Measurements from ENCODE around the gene ACTL9. TPM values are rescaled to one million over a fixed set of nuclear protein-coding genes. Genes with fewer than 3 reads are reported as not detected.

The ACTL9 gene
- total RNA-seq, 1 experiment from 2014 or later = not detected

DNA sequence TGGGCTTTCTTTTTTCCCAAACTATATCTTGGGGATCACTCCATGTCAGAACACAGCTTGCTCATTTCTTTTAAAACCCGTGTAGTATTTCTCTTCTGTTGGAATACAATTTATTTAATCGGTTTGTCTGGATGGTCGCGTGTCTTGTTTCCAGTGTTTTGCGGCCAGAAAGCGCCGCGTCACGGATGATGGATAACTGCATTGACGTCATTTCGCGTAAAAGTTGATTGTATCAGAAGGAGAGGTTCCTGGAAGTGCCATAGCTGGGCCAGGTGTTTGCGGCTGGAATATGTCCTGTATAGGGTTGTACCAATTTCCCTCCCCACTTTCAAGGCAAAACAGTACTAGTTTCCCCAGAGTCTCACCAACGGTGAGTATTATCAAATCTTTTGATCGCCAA lies 9.7 kb downstream of the ACTL9 start:
- POLR2A ChIA-PET = interaction anchor here (0.5 kb wide), 1 partner anchor 105 kb away, joined by 5 read pairs; no protein-coding TSS in a partner anchor
- ATAC-seq (no peak), DNase-seq (ENCODE audit: low spot score) (no peak)
- peaks cover 39% of the 10 kb centered on the region for H3K9me3 Mint-ChIP-seq
- TF ChIP-seq, protein P1, sequence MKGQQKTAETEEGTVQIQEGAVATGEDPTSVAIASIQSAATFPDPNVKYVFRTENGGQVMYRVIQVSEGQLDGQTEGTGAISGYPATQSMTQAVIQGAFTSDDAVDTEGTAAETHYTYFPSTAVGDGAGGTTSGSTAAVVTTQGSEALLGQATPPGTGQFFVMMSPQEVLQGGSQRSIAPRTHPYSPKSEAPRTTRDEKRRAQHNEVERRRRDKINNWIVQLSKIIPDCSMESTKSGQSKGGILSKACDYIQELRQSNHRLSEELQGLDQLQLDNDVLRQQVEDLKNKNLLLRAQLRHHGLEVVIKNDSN (CRISPR knock-in tag; IDR thresholded peaks at IDR 0.05) = no peak
- TF ChIP-seq SOX15 (CRISPR knock-in tag; IDR thresholded peaks at IDR 0.05) (no peak), ZNF671 (CRISPR knock-in tag; IDR thresholded peaks at IDR 0.05) (no peak), IRF2 (CRISPR knock-in tag; IDR thresholded peaks at IDR 0.05; ENCODE audit: borderline replicate concordance, low read depth) (no peak), ZNF263 (CRISPR knock-in tag; IDR thresholded peaks at IDR 0.05; ENCODE audit: low read depth) (no peak), SMAD4 (CRISPR knock-in tag; IDR thresholded peaks at IDR 0.05) (no peak), ZNF121 (CRISPR knock-in tag; IDR thresholded peaks at IDR 0.05) (no peak), RELA (CRISPR knock-in tag; IDR thresholded peaks at IDR 0.05; ENCODE audit: borderline replicate concordance) (no peak)
- TF ChIP-seq, protein P2, sequence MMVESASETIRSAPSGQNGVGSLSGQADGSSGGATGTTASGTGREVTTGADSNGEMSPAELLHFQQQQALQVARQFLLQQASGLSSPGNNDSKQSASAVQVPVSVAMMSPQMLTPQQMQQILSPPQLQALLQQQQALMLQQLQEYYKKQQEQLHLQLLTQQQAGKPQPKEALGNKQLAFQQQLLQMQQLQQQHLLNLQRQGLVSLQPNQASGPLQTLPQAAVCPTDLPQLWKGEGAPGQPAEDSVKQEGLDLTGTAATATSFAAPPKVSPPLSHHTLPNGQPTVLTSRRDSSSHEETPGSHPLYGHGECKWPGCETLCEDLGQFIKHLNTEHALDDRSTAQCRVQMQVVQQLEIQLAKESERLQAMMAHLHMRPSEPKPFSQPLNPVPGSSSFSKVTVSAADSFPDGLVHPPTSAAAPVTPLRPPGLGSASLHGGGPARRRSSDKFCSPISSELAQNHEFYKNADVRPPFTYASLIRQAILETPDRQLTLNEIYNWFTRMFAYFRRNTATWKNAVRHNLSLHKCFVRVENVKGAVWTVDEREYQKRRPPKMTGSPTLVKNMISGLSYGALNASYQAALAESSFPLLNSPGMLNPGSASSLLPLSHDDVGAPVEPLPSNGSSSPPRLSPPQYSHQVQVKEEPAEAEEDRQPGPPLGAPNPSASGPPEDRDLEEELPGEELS (CRISPR knock-in tag; IDR thresholded peaks at IDR 0.05) = no peak
- TF ChIP-seq, protein P3, sequence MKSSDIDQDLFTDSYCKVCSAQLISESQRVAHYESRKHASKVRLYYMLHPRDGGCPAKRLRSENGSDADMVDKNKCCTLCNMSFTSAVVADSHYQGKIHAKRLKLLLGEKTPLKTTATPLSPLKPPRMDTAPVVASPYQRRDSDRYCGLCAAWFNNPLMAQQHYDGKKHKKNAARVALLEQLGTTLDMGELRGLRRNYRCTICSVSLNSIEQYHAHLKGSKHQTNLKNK (CRISPR knock-in tag; IDR thresholded peaks at IDR 0.05) = no peak
- no peak overlapping the region for H3K4me3 Mint-ChIP-seq
- H3K27me3 Mint-ChIP-seq (ENCODE audit: low read depth) = peaks cover 19% of the 10 kb centered on the region
- CTCF ChIA-PET = interaction anchor here (1.3 to 1.7 kb wide), 2 partner anchors 9 to 35 kb away, joined by 3 to 4 read pairs; partner anchors contain the start of gene ACTL9
- no peaks in the 10 kb centered on the region for H3K4me1 Mint-ChIP-seq
- H3K27ac Mint-ChIP-seq = no peak overlapping the region
- peaks cover 3% of the 10 kb centered on the region; the same call in 1 of the 2 replicates for H3K36me3 Mint-ChIP-seq

DNA sequence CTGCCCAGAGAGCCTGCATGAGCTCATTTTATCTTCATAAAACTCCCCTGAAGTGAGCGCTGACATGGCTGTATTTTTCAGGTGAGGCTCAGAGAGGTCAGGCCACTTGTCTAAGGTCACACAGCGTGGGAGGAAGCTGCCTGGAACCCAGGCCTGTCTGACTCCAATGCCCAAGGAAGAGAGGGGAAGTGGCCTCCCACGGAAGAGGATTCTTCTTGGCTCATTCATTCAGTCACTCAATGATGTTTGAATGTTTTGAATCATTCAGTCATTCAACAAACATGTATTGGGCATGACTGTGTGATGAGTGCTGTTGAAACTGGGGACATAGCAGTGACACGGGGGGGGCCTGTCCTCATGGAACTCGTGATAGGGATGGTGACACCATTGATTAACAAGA lies 12.0 kb downstream of the ACTL9 start:
- H3K9me3 Mint-ChIP-seq = peaks cover 44% of the 10 kb centered on the region

DNA sequence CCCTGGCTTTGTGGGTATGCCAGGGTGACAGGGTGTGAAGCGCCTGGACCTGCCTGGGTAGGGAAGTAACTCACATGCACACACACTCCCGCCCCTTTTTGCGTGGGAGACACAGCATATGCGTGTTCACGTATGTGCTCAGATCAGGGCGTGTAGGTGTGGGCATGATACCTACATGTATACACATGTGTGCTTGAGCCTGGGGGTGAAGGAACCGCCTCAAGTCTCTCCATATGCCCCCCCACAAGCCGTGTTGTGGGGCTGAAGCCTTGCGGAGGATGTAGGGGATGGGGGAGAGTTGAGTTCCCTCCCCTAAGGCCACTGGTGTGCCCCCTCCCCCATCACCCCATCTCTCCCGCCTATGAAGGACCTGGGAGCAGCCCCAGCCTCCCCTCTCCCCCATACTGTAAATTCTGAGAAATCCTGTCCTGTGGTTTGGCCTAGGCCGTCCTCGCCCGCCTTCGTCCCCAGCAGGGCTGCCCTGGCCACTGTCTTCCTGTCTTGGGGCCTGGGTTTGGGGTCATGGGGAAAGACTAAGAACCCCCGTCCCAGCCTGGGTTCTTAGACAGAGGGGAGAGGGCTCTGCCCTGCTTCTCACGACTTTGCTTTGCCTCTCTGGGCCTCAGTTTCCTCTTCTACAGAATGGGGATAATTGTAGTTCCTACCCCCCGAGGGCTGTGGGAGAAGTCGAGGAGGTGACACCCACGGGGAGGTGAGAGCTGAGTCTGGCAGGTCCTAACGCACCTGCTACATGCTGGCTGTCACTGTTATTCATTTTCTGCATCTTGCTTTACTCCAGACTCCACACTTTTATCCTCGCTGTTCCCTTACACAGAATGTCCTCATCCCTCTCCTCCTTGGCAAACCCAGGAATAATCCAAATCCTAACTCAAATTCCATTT lies 14.3 kb downstream of the ACTL9 start:
- Mint-ChIP-seq H3K36me3 (peaks cover 13% of the 10 kb centered on the region), H3K27ac (no peak overlapping the region), H3K9me3 (peaks cover 47% of the 10 kb centered on the region), H3K4me1 (no peaks in the 10 kb centered on the region), H3K4me3 (no peak overlapping the region), H3K27me3 (ENCODE audit: low read depth) (peaks cover 2% of the 10 kb centered on the region; the same call in 1 of the 2 replicates)
- ATAC-seq = no peak
- TF ChIP-seq, protein P2 (CRISPR knock-in tag; IDR thresholded peaks at IDR 0.05) = no peak
- TF ChIP-seq, protein P4, sequence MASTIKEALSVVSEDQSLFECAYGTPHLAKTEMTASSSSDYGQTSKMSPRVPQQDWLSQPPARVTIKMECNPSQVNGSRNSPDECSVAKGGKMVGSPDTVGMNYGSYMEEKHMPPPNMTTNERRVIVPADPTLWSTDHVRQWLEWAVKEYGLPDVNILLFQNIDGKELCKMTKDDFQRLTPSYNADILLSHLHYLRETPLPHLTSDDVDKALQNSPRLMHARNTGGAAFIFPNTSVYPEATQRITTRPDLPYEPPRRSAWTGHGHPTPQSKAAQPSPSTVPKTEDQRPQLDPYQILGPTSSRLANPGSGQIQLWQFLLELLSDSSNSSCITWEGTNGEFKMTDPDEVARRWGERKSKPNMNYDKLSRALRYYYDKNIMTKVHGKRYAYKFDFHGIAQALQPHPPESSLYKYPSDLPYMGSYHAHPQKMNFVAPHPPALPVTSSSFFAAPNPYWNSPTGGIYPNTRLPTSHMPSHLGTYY (CRISPR knock-in tag; IDR thresholded peaks at IDR 0.05) = no peak
- TF ChIP-seq EMX1 (CRISPR knock-in tag; IDR thresholded peaks at IDR 0.05) (no peak), ZNF396 (CRISPR knock-in tag; IDR thresholded peaks at IDR 0.05; ENCODE audit: borderline replicate concordance) (no peak), NFATC4 (CRISPR knock-in tag; IDR thresholded peaks at IDR 0.05) (no peak)
- TF ChIP-seq, protein P5, sequence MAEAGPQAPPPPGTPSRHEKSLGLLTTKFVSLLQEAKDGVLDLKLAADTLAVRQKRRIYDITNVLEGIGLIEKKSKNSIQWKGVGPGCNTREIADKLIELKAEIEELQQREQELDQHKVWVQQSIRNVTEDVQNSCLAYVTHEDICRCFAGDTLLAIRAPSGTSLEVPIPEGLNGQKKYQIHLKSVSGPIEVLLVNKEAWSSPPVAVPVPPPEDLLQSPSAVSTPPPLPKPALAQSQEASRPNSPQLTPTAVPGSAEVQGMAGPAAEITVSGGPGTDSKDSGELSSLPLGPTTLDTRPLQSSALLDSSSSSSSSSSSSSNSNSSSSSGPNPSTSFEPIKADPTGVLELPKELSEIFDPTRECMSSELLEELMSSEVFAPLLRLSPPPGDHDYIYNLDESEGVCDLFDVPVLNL (CRISPR knock-in tag; IDR thresholded peaks at IDR 0.05; ENCODE audit: borderline replicate concordance, low read depth) = no peak
- ChIA-PET CTCF (interaction anchor here (0.7 to 1.3 kb wide), 3 partner anchors 42 to 98 kb away, joined by 3 to 5 read pairs (median 3); no protein-coding TSS in a partner anchor), POLR2A (no interaction called here)
- DNase-seq (ENCODE audit: low spot score) = no peak

More for the DNA sequence above, 12.0 kb downstream of the ACTL9 start:
- Mint-ChIP-seq H3K27ac (no peak overlapping the region), H3K4me1 (no peaks in the 10 kb centered on the region), H3K4me3 (no peak overlapping the region), H3K27me3 (ENCODE audit: low read depth) (peaks cover 7% of the 10 kb centered on the region), H3K36me3 (peaks cover 13% of the 10 kb centered on the region)
- POLR2A ChIA-PET = no interaction called here
- CTCF ChIA-PET = interaction anchor here (0.7 kb wide), 1 partner anchor 101 kb away, joined by 3 read pairs; no protein-coding TSS in a partner anchor
- ATAC-seq = no peak
- TF ChIP-seq, protein P6, sequence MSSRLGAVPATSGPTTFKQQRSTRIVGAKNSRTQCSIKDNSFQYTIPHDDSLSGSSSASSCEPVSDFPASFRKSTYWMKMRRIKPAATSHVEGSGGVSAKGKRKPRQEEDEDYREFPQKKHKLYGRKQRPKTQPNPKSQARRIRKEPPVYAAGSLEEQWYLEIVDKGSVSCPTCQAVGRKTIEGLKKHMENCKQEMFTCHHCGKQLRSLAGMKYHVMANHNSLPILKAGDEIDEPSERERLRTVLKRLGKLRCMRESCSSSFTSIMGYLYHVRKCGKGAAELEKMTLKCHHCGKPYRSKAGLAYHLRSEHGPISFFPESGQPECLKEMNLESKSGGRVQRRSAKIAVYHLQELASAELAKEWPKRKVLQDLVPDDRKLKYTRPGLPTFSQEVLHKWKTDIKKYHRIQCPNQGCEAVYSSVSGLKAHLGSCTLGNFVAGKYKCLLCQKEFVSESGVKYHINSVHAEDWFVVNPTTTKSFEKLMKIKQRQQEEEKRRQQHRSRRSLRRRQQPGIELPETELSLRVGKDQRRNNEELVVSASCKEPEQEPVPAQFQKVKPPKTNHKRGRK (CRISPR knock-in tag; IDR thresholded peaks at IDR 0.05; ENCODE audit: borderline replicate concordance) = no peak
- DNase-seq (ENCODE audit: low spot score) = no peak

Data from WTC11 (cell line).